ENCODE results near the gene PHLDB3.

- TF ChIP-seq YY1 (IDR thresholded peaks at IDR 0.05; ENCODE audit: low read depth) (no peak), CTCF (IDR thresholded peaks at IDR 0.05) (no peak), RFX5 (IDR thresholded peaks at IDR 0.05; ENCODE audit: low read length) (no peak), REST (IDR thresholded peaks at IDR 0.05; ENCODE audit: low read depth, low read length) (no peak), RAD21 (IDR thresholded peaks at IDR 0.05; ENCODE audit: low read length) (no peak), TAF1 (IDR thresholded peaks at IDR 0.05; ENCODE audit: borderline replicate concordance, low read depth, low read length) (no peak), RCOR1 (IDR thresholded peaks at IDR 0.05; ENCODE audit: low read length) (no peak), SIN3A (IDR thresholded peaks at IDR 0.05; ENCODE audit: borderline replicate concordance, low read depth, low read length) (no peak)
Observed at GRCh38 chr19:43447655-43448054, 56.9 kb downstream of the PHLDB3 start.

Data from SK-N-SH (cell line).